ENCODE measurements around the gene NLGN1. TPM values are rescaled to one million over a fixed set of nuclear protein-coding genes. Genes with fewer than 3 reads are reported as not detected.

The NLGN1 gene
- total RNA-seq, 1 donor from 2014 or later, result 4.5 TPM

DNA sequence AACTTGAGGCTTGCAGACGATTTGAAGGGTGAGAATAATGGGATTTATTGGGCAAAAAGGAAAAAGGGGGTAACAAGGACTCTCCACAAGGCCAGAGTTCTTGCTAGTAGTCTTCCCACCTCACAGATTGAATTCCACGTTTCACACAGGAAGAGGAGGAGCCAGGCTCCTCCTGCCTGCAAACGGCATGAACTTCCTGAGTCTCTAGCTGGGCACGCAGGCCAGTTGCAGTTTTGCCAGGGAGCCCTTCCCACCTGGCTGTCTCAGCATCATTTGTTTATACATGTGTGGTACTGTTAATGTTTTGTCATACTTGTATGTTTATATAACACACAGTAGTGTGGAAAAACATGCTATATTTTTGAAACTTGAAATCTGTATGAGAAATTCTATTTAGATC is 155.0 kb downstream of the NLGN1 start:
- TF ChIP-seq, protein P1, sequence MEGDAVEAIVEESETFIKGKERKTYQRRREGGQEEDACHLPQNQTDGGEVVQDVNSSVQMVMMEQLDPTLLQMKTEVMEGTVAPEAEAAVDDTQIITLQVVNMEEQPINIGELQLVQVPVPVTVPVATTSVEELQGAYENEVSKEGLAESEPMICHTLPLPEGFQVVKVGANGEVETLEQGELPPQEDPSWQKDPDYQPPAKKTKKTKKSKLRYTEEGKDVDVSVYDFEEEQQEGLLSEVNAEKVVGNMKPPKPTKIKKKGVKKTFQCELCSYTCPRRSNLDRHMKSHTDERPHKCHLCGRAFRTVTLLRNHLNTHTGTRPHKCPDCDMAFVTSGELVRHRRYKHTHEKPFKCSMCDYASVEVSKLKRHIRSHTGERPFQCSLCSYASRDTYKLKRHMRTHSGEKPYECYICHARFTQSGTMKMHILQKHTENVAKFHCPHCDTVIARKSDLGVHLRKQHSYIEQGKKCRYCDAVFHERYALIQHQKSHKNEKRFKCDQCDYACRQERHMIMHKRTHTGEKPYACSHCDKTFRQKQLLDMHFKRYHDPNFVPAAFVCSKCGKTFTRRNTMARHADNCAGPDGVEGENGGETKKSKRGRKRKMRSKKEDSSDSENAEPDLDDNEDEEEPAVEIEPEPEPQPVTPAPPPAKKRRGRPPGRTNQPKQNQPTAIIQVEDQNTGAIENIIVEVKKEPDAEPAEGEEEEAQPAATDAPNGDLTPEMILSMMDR (IDR thresholded peaks at IDR 0.05; ENCODE audit: insufficient read depth, low read length, poor library complexity, severe bottlenecking), result no peak
- Histone ChIP-seq H3K4me3 (ENCODE audit: low read depth, low read length) (no peak overlapping the region), H3K27me3 (ENCODE audit: control insufficient read depth, insufficient read depth, low read length) (no peaks in the 10 kb centered on the region), H3K36me3 (ENCODE audit: control insufficient read depth, insufficient read depth, low read length) (no peaks in the 10 kb centered on the region)
- DNase-seq (ENCODE audit: low read depth), result no peak

- Histone ChIP-seq H3K4me3 (ENCODE audit: low read depth, low read length) (no peak overlapping the region), H3K27me3 (ENCODE audit: control insufficient read depth, insufficient read depth, low read length) (no peaks in the 10 kb centered on the region), H3K36me3 (ENCODE audit: control insufficient read depth, insufficient read depth, low read length) (no peaks in the 10 kb centered on the region)
- TF ChIP-seq, protein P1 (IDR thresholded peaks at IDR 0.05; ENCODE audit: insufficient read depth, low read length, poor library complexity, severe bottlenecking), result peak; percentile 72
- DNase-seq (ENCODE audit: low read depth), result no peak
These were observed 156.2 kb downstream of the NLGN1 start for GRCh38 chr3:173553635-173554280.

DNA sequence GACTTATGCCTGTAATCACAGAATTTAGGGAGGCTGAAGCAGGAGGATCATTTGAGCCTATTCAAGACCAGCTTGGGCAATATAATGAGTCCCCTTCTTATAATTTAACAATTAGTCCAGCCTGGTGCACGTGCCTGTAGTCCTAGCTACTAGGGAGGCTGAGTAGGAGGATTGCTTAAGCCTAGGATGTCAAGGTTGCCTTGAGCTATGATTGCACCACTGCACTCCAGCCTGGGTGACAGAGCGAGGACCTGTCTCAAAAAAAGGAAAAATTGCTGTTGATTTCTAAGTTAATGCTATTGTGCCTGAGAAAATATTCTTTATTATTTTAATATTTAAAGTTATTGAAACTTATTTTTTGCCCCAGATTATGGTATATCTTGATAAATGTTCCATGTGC is 159.0 kb downstream of the NLGN1 start:
- no peaks in the 10 kb centered on the region for H3K36me3 ChIP-seq (ENCODE audit: control insufficient read depth, insufficient read depth, low read length)
- no peak for DNase-seq (ENCODE audit: low read depth)
- H3K4me3 ChIP-seq (ENCODE audit: low read depth, low read length), result no peak overlapping the region
- H3K27me3 ChIP-seq (ENCODE audit: control insufficient read depth, insufficient read depth, low read length), result no peaks in the 10 kb centered on the region
- TF ChIP-seq, protein P1 (IDR thresholded peaks at IDR 0.05; ENCODE audit: insufficient read depth, low read length, poor library complexity, severe bottlenecking), result no peak

- Histone ChIP-seq H3K4me3 (ENCODE audit: low read depth, low read length) (no peak overlapping the region), H3K27me3 (ENCODE audit: control insufficient read depth, insufficient read depth, low read length) (no peaks in the 10 kb centered on the region), H3K36me3 (ENCODE audit: control insufficient read depth, insufficient read depth, low read length) (no peaks in the 10 kb centered on the region)
- TF ChIP-seq, protein P1 (IDR thresholded peaks at IDR 0.05; ENCODE audit: insufficient read depth, low read length, poor library complexity, severe bottlenecking), result no peak
- DNase-seq (ENCODE audit: low read depth), result no peak
These were observed 170.5 kb downstream of the NLGN1 start for GRCh38 chr3:173567997-173568396.

DNA sequence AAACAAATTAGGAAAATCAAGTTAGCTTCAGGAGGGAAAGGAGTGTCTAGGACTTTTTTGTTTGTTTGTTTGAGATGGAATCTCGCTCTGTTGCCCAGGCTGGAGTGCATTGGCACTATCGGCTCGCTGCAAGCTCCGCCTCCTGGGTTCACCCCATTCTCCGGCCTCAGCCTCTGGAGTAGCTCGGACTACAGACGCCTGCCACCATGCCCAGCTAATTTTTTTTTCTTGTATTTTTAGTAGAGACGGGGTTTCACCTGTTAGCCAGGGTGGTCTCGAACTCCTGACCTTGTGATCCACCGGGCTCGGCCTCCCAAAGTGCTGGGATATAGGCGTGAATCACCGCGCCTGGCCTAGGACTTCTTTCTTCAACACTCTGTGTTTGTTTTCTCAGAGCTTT is 171.1 kb downstream of the NLGN1 start:
- H3K4me3 ChIP-seq (ENCODE audit: low read depth, low read length), result no peak overlapping the region
- no peaks in the 10 kb centered on the region for H3K36me3 ChIP-seq (ENCODE audit: control insufficient read depth, insufficient read depth, low read length)
- TF ChIP-seq, protein P1 (IDR thresholded peaks at IDR 0.05; ENCODE audit: insufficient read depth, low read length, poor library complexity, severe bottlenecking), result no peak
- H3K27me3 ChIP-seq (ENCODE audit: control insufficient read depth, insufficient read depth, low read length), result no peaks in the 10 kb centered on the region
- no peak for DNase-seq (ENCODE audit: low read depth)

- no peaks in the 10 kb centered on the region for H3K36me3 ChIP-seq (ENCODE audit: control insufficient read depth, insufficient read depth, low read length)
- TF ChIP-seq, protein P1 (IDR thresholded peaks at IDR 0.05; ENCODE audit: insufficient read depth, low read length, poor library complexity, severe bottlenecking), result no peak
- DNase-seq (ENCODE audit: low read depth), result no peak
- H3K4me3 ChIP-seq (ENCODE audit: low read depth, low read length), result no peak overlapping the region
- H3K27me3 ChIP-seq (ENCODE audit: control insufficient read depth, insufficient read depth, low read length), result no peaks in the 10 kb centered on the region
These were observed 186.0 kb downstream of the NLGN1 start for GRCh38 chr3:173583496-173583895.
